Stimulated activated naive CD4-positive, alpha-beta T cell (primary cell): ENCODE results near the gene RNF145.

Source experiments
- DNase-seq, 6 experiments: peaks; one replicate each; lab custom pipeline; 2025; lab: John Stamatoyannopoulos, UW

RNF145 gene

GRCh38 chr5:159112436-159112835 is 96.9 kb downstream of the RNF145 start:
- DNase-seq = no peak
